Calu3 (cell line): ENCODE results near the gene DENND6A. TPM values are rescaled to one million over a fixed set of nuclear protein-coding genes. Genes with fewer than 3 reads are reported as not detected.

Experiments used
- BruUV-seq: library from RNA; stranded (reverse); fragments of 400-500 nt; replicated peaks from 2 replicates; lab custom pipeline; 2021; lab: Mats Ljungman, UMichigan
- CTCF ChIA-PET: fragments of 300-600 bp; sonication (Branson Sonifier 250); formaldehyde crosslinking; loops from one replicate; lab custom pipeline; 2022; ENCODE audit warnings: antibody characterized with exemption; lab: Charles Lee
- DNase-seq: peaks from one replicate; pipeline ENCODE4 v3.0.0; 2022
- H3K27ac Mint-ChIP-seq: one replicate; pipeline ENCODE4 v1.8.0; 2022; ENCODE audit warnings: mixed read lengths; ENCODE audit not compliant: unreplicated experiment
- H3K27me3 Mint-ChIP-seq: one replicate; pipeline ENCODE4 v1.8.0; 2022; ENCODE audit warnings: mixed read lengths; ENCODE audit not compliant: unreplicated experiment
- H3K36me3 Mint-ChIP-seq: one replicate; pipeline ENCODE4 v1.8.0; 2022; ENCODE audit warnings: mild to moderate bottlenecking, moderate library complexity, mixed read lengths; ENCODE audit not compliant: insufficient read depth, unreplicated experiment
- H3K4me1 Mint-ChIP-seq: one replicate; pipeline ENCODE4 v1.8.0; 2022; ENCODE audit warnings: mild to moderate bottlenecking, low read depth, mixed read lengths; ENCODE audit not compliant: unreplicated experiment
- H3K4me3 Mint-ChIP-seq: one replicate; pipeline ENCODE4 v1.8.0; 2022; ENCODE audit warnings: mild to moderate bottlenecking, low read depth, moderate library complexity, mixed read lengths; ENCODE audit not compliant: unreplicated experiment
- H3K9me3 Mint-ChIP-seq: one replicate; pipeline ENCODE4 v1.8.0; 2022; ENCODE audit warnings: low read depth, mixed read lengths; ENCODE audit not compliant: unreplicated experiment
- intact Hi-C: fragments of 100-400 bp; cut with micrococcal nuclease; formaldehyde crosslinking; loops from one replicate; pipeline ENCODE4 v1.10.0; 2022; ENCODE audit not compliant: unreplicated experiment
- total RNA-seq: library from RNA; stranded (reverse); gene quantifications from 2 replicates; pipeline ENCODE4 v1.2.3, GENCODE V29; 2022
- TF ChIP-seq, protein P1 (sequence below): fragments of 200-600 bp; IDR thresholded peaks from one replicate; pipeline ENCODE4 v1.8.0; 2022; ENCODE audit warnings: antibody characterized with exemption; ENCODE audit not compliant: unreplicated experiment

DENND6A gene
- total RNA-seq, 1 experiment from 2014 or later: 23.7 TPM

DNA sequence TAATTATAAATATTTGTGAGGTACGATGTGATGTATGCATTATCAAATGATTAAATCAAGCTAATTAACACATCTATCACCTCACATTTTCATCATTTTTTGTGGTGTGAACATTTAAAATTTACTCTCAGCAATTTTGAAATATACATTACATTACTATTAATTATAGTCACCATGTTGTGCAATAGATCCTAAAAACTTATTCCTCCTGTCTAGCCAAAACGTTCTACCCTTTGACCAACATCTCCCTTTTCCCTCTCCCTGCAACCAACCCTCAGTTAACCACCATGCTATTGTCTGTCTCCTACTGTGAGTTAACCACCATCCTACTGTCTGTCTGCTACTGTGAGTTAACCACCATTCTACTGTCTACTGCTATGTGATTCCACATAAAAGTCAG lies 42.5 kb upstream of the DENND6A start:
- CTCF ChIA-PET: interaction anchor here (0.7 kb wide), 1 partner anchor 276 kb away, joined by 6 read pairs; no protein-coding TSS in a partner anchor
- no peak for DNase-seq
- H3K4me1 Mint-ChIP-seq: no peaks in the 10 kb centered on the region
- no peak overlapping the region for H3K4me3 Mint-ChIP-seq
- BruUV-seq: no TSS peak
- H3K9me3 Mint-ChIP-seq: no peaks in the 10 kb centered on the region
- intact Hi-C loops: no loop called here
- TF ChIP-seq, protein P1, sequence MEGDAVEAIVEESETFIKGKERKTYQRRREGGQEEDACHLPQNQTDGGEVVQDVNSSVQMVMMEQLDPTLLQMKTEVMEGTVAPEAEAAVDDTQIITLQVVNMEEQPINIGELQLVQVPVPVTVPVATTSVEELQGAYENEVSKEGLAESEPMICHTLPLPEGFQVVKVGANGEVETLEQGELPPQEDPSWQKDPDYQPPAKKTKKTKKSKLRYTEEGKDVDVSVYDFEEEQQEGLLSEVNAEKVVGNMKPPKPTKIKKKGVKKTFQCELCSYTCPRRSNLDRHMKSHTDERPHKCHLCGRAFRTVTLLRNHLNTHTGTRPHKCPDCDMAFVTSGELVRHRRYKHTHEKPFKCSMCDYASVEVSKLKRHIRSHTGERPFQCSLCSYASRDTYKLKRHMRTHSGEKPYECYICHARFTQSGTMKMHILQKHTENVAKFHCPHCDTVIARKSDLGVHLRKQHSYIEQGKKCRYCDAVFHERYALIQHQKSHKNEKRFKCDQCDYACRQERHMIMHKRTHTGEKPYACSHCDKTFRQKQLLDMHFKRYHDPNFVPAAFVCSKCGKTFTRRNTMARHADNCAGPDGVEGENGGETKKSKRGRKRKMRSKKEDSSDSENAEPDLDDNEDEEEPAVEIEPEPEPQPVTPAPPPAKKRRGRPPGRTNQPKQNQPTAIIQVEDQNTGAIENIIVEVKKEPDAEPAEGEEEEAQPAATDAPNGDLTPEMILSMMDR: no peak
- H3K36me3 Mint-ChIP-seq: no peaks in the 10 kb centered on the region
- no peaks in the 10 kb centered on the region for H3K27me3 Mint-ChIP-seq
- H3K27ac Mint-ChIP-seq: no peak overlapping the region

DNA sequence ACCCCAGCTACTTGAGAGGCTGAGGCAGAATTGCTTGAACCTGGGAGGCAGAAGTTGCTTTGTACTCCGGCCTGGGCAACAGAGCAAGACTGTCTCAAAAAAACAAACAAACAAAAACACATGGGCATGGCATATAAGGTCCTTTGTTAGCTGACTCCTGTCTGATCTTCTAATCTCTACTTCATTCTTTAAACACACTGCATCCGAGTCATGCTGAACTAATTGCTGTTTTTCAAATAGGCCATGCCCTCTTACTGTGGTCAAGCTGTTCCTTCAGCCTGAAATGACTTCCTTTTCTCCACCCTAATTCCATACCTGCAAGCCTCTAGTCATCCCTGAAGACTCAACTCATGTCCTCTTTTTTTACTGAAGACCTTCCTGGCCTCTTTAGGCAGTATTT lies 40.9 kb upstream of the DENND6A start:
- intact Hi-C loops: no loop called here
- CTCF ChIA-PET: no interaction called here
- Mint-ChIP-seq H3K27me3 (no peaks in the 10 kb centered on the region), H3K4me3 (no peak overlapping the region), H3K36me3 (no peaks in the 10 kb centered on the region), H3K9me3 (no peaks in the 10 kb centered on the region), H3K27ac (no peak overlapping the region), H3K4me1 (peaks cover 6% of the 10 kb centered on the region)
- TF ChIP-seq, protein P1: no peak
- BruUV-seq: no TSS peak
- no peak for DNase-seq

DNA sequence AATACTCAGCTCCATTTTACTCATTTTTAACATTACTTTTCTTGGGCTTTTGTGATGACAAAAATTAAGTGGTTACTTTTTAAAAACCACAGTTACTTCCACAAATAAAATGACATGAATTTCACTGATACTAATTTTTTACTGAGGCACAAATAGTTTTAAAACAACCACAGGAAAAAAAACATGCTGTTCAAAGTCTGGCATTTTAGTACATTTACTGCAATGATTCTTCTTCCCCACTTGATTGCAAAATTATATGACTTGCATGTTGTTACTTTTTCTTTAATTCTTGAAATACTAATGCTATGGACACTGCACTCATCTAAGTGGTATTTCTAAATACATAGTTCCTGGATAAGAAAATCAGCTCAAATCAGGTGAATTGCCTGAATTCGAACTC lies 38.4 kb upstream of the DENND6A start:
- no TSS peak for BruUV-seq
- no peak overlapping the region for H3K4me3 Mint-ChIP-seq

DNA sequence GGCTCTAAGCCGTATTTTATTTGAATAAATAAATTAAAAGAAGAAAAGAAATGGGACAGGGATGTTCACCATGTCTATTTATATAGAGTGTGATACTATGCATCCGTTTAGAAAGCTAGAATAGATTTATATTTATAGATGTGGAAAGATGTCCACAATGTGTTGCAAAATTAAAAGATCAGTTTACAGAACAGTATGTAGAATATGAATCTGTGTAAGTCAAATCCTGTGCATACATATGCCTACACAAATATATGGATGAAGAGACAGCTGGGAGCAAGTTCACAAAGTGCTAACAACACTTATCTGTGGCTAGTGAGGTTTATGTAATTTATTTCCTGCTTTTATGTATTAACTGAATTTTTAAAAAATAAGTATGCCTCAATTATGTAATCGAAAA lies 37.8 kb upstream of the DENND6A start:
- Mint-ChIP-seq H3K9me3 (no peaks in the 10 kb centered on the region), H3K4me1 (peaks cover 17% of the 10 kb centered on the region), H3K36me3 (no peaks in the 10 kb centered on the region), H3K4me3 (no peak overlapping the region), H3K27ac (no peak overlapping the region), H3K27me3 (no peaks in the 10 kb centered on the region)
- no peak for DNase-seq
- TF ChIP-seq, protein P1: no peak
- intact Hi-C loops: no loop called here
- CTCF ChIA-PET: no interaction called here
- no TSS peak for BruUV-seq

More for the DNA sequence above, 38.4 kb upstream of the DENND6A start:
- H3K36me3 Mint-ChIP-seq: no peaks in the 10 kb centered on the region
- H3K27ac Mint-ChIP-seq: no peak overlapping the region
- no peaks in the 10 kb centered on the region for H3K27me3 Mint-ChIP-seq
- TF ChIP-seq, protein P1: no peak
- DNase-seq: no peak
- no peaks in the 10 kb centered on the region for H3K9me3 Mint-ChIP-seq
- peaks cover 17% of the 10 kb centered on the region for H3K4me1 Mint-ChIP-seq
- CTCF ChIA-PET: interaction anchor here (0.6 kb wide), 1 partner anchor 72 kb away, joined by 4 read pairs; no protein-coding TSS in a partner anchor
- intact Hi-C loops: no loop called here
